Spinal cord (tissue), 10 donors: Measurements from ENCODE around the gene KCNJ1. TPM values are rescaled to one million over a fixed set of nuclear protein-coding genes. Genes with fewer than 3 reads are reported as not detected.

Source experiments
- DNase-seq, 6 donors: peaks; one replicate each; pipeline versions ENCODE4 v3.0.0 to v3.0.0-alpha.2; 2013 to 2015; ENCODE audit warnings: low spot score in 6 of 6, low read depth in 4 of 6
- H3K27ac ChIP-seq: one replicate; pipeline ENCODE4 v1.5.1; 2013; ENCODE audit warnings: low read depth, low read length, control low read depth
- H3K27me3 ChIP-seq: one replicate; pipeline ENCODE4 v1.6.1; 2013; ENCODE audit warnings: low read length; ENCODE audit not compliant: control insufficient read depth, insufficient read depth
- H3K36me3 ChIP-seq: one replicate; pipeline ENCODE4 v1.6.1; 2013; ENCODE audit warnings: low read length; ENCODE audit not compliant: control insufficient read depth, insufficient read depth
- H3K4me1 ChIP-seq: one replicate; pipeline ENCODE4 v1.6.1; 2013; ENCODE audit warnings: low read length; ENCODE audit not compliant: control insufficient read depth, insufficient read depth
- H3K4me3 ChIP-seq: one replicate; pipeline ENCODE4 v1.5.1; 2013; ENCODE audit warnings: low read depth, low read length, control low read depth
- H3K9me3 ChIP-seq: one replicate; pipeline ENCODE4 v1.6.1; 2013; ENCODE audit warnings: low read length; ENCODE audit not compliant: control insufficient read depth, insufficient read depth
- WGBS: methylation state at CpG from one replicate; pipeline ENCODE4 v1.1.5; 2013; ENCODE audit warnings: missing lambda C conversion rate; ENCODE audit not compliant: insufficient coverage; 5-methylcytosine and 5-hydroxymethylcytosine counted together
- polyA plus RNA-seq, 2 donors: library from polyadenylated mRNA; unstranded; fragments of 120-200 nt; gene quantifications; one replicate each; pipeline ENCODE4 v1.2.1, GENCODE V29; 2013; ENCODE audit not compliant: insufficient read length in 2 of 2
- total RNA-seq, 2 donors: library from RNA; depleted of rRNA in 1 of 2; stranded (reverse); fragments of 120-200 nt in 1 of 2; fragments of >200 nt in 1 of 2; gene quantifications; one replicate each; pipeline versions ENCODE4 v1.2.3 to v1.2.4, GENCODE V29; 2013 to 2014
- donor health status: healthy.

Gene KCNJ1
- total and polyA plus RNA-seq, 4 donors, result 0.06 to 0.50 (median 0.43) TPM; not detected in 1

DNA sequence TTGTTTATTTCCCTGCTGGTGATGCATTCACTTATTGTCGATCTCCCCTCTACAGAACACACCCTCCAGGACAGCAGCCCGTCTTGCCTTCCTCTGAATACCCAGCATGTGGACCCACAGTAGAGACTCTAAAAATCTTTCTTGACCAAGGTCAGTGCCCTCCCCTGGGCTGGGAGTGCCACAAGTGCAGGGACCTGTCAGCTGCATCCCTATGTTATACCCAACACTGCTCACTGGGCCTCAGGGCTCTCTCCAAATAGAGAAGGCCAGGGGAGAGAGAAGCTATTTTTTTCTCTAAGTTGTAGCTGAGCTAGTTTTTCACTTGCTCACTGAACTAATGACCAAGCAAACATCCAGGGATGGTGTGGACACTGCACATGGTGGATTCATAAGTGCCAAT is 9.8 kb downstream of the KCNJ1 start:
- DNase-seq, result no peak
- H3K9me3 ChIP-seq, result no peaks in the 10 kb centered on the region
- 86% methylated on average over 2 of the region's 2 CpGs for WGBS
- H3K27me3 ChIP-seq, result no peaks in the 10 kb centered on the region
- H3K4me1 ChIP-seq, result peaks cover 12% of the 10 kb centered on the region
- no peak overlapping the region for H3K27ac ChIP-seq
- H3K4me3 ChIP-seq, result no peak overlapping the region
- H3K36me3 ChIP-seq, result no peaks in the 10 kb centered on the region

DNA sequence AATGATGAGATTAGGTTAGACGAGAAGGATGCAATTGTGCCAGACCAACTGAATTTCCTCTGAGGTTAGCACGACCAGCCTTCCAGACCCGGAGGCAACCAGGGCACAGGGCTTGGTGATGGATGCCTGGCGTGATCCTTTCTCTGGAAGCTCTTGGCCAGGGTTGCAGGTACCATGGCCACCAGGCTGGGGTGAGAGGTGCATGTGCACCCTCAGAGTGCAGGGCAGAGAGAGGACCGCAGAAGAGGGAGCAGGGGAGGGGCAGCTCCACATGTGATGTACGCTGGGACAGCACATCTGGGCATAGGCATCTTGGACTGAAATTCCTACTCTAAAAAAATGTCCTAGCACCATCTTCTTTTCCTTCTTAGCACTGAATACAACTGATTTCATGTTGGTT is 10.9 kb downstream of the KCNJ1 start:
- Histone ChIP-seq H3K27me3 (no peaks in the 10 kb centered on the region), H3K27ac (no peak overlapping the region), H3K36me3 (no peaks in the 10 kb centered on the region), H3K9me3 (no peaks in the 10 kb centered on the region), H3K4me3 (no peak overlapping the region), H3K4me1 (peaks cover 12% of the 10 kb centered on the region)
- no peak for DNase-seq
- 89% methylated on average over 5 of the region's 6 CpGs for WGBS

DNA sequence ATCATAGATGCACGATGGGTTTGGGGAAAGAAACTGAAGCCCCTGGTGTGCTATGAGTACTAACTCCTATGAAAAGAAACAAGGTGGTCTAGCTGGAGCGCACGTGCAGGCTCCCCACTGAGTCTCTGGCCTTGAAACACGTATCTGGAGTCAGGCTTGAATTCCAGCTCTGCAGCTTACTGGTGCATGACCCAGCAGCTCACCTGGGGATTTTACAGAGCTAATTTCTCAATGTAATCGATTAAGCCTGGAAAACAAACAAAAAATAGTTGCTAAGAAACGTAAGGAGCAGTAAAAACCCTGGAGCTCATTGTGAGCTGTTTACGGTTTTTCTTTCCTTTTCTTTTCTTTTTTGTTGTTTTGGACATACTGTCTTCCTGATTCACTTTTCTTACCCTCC is 12.3 kb downstream of the KCNJ1 start:
- DNase-seq, result peak in 1 of 6 donors; percentile 64
- Histone ChIP-seq H3K4me1 (peaks cover 5% of the 10 kb centered on the region), H3K4me3 (no peak overlapping the region), H3K36me3 (no peaks in the 10 kb centered on the region), H3K27me3 (no peaks in the 10 kb centered on the region), H3K9me3 (no peaks in the 10 kb centered on the region), H3K27ac (no peak overlapping the region)
- 67% methylated on average over 6 of the region's 7 CpGs for WGBS

DNA sequence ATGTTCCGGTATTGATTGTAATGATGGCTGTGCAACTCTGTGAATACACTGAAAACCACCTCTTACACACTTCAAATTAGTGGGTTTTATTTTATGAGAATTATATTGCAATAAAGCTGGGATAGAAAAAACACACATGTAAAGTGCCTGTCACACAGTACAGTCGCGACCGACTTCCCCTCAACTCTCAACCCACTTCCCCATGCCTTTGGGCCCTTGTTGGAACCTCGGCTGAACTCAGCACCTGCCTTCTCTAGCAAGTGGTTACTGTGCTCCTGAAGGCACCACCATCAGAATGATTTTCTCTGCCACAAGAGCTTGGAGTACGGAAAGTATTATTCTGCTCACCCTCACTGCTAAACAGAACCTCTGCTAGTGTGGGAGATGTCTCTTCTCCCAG is 13.5 kb downstream of the KCNJ1 start:
- no peaks in the 10 kb centered on the region for H3K27me3 ChIP-seq
- no peaks in the 10 kb centered on the region for H3K36me3 ChIP-seq
- H3K4me3 ChIP-seq, result no peak overlapping the region
- WGBS, result 94% methylated on average over 3 of the region's 6 CpGs
- DNase-seq, result no peak
- H3K4me1 ChIP-seq, result no peaks in the 10 kb centered on the region
- no peaks in the 10 kb centered on the region for H3K9me3 ChIP-seq
- no peak overlapping the region for H3K27ac ChIP-seq

DNA sequence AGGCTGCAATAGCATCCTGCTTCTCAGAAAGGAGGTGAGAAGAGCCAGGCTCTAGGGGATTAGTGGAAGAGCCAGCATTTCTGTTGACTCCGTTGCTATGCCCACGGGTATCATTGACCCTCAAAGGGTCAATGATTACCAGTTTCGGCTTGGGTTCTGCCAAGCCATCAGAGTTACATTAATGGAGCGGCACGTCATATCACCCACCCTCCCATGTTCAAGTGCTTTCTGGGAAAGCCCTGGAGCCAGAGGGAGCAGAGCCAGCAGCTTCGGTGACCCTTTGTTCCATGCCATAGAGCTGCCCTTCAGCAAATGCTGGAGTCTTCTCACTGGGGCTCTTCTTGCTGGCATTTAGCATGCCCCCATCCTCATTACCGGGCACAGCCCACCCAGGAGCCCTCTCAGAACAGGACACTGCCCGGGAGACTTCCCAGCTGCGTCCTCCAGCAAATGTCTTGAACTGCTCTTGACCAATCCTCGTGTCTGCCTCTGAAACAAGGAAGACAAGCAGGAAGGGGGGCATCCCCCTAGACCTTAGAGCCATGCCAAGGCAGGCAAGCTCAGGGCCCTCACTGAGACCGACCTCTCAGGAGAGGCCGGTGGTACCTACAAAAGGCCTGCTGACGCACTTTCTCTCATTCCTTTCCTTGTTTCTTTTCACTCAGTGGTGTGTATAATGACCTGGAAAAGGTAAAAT is 14.6 kb downstream of the KCNJ1 start:
- Histone ChIP-seq H3K27ac (no peak overlapping the region), H3K4me3 (no peak overlapping the region), H3K9me3 (no peaks in the 10 kb centered on the region), H3K27me3 (no peaks in the 10 kb centered on the region), H3K4me1 (no peaks in the 10 kb centered on the region), H3K36me3 (no peaks in the 10 kb centered on the region)
- DNase-seq, result no peak
- 88% methylated on average over 10 of the region's 13 CpGs for WGBS

DNA sequence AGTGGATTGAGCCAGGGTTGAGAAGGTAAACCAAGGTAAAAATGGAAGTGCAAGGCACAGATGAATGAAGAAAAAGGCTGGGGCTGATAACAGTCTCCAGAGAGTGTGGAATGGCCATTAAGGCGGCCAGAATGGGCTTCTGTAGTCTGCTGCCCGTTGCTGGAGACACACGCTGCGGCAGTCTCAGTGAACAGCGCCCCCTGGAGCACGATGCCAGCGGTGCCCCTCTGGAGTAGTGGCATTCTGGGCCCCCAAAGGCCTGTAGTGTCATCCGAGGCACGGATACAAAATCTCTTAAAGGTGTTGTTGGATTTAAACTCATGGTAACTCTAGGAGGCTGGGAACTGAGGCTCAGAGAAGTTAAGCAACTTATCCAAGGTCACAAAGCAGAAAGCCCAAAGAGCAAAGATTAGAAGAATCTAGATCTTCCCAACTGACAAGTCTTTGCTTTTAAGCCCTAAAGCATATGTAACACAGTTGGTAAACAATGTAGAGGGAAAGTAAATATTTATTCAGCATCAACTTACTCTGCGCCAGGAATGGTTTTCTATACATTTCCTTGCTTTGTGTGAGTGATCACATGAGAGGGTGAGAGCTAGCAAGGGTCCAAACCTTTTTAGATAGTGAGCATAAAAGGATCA is 18.2 kb downstream of the KCNJ1 start:
- WGBS, result 9% methylated on average over 9 of the region's 10 CpGs
- H3K4me3 ChIP-seq, result no peak overlapping the region
- H3K27me3 ChIP-seq, result no peaks in the 10 kb centered on the region
- DNase-seq, result no peak
- H3K4me1 ChIP-seq, result no peaks in the 10 kb centered on the region
- no peaks in the 10 kb centered on the region for H3K9me3 ChIP-seq
- H3K36me3 ChIP-seq, result no peaks in the 10 kb centered on the region
- no peak overlapping the region for H3K27ac ChIP-seq

DNA sequence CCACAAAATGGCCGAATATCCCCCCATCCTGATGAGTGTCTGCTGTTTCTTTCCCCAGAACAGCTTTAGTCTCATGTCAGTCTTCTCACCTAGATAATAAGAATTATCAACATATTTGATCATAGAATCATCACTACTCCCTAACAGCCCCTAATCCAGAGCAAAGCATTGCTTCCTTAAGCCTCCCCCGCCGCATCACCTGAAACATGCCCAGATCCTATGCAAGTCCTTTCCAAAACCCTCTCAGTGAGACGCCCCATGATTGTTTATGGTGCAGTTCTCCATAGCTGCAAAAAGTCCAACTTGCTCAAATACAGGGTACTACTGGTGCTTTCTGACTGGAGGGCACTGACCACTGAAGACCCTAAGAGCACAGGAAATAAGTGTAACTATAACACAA is 20.1 kb downstream of the KCNJ1 start:
- Histone ChIP-seq H3K36me3 (no peaks in the 10 kb centered on the region), H3K9me3 (no peaks in the 10 kb centered on the region), H3K27me3 (no peaks in the 10 kb centered on the region), H3K27ac (no peak overlapping the region), H3K4me3 (no peak overlapping the region), H3K4me1 (no peaks in the 10 kb centered on the region)
- no peak for DNase-seq
- 88% methylated on average over 4 of the region's 4 CpGs for WGBS

DNA sequence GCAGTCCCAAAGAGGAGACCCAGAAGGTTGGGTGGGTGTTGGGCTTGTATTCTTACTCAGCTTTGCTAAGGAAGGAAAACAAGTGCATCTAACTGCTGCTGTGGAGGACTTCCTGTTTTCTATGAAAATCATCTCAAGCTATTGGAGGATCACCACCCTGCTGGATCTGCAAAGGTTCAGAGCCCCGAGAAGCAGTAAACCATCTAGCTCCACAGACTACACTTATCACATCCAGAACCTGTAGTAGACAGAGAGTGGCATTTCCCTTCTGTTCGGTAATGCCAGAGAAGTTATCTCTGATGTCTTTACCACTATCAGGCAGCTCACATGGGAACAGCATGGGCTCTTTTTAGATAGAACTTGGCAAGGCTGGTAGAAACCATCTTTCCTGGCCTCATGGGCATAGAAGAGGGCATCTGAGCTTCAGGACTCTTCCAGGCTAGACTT is 21.7 kb downstream of the KCNJ1 start:
- 100% methylated on average over 1 of the region's 2 CpGs for WGBS
- H3K36me3 ChIP-seq, result no peaks in the 10 kb centered on the region
- DNase-seq, result no peak
- H3K9me3 ChIP-seq, result no peaks in the 10 kb centered on the region
- no peaks in the 10 kb centered on the region for H3K4me1 ChIP-seq
- no peaks in the 10 kb centered on the region for H3K27me3 ChIP-seq
- no peak overlapping the region for H3K27ac ChIP-seq
- H3K4me3 ChIP-seq, result no peak overlapping the region

DNA sequence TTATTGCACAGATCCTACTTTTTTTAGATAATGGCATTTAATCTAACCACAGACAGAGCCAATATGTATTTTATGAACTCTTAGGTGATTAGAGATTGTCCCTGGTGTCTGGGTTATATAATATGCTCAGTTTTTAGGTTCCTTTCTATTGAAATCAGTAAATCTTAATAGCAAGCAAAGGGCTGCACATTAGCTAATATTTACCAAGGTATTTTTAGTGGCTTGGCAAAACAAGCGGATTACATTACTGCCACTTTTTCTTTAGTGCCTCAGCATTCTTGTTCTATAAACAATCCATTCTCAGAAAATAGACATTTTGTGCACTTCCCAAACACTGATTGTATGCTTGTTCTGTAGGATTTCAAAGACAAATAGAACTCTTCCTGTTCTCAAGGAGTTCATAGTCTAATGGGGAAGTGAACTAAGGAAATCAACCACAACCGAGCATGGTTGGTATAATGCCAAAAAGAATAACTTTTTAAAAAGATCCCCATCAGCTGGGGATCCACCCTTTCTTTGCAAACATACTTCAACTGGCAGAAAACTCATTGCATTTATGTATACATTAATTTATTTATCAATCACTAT is 23.8 kb downstream of the KCNJ1 start:
- Histone ChIP-seq H3K27me3 (no peaks in the 10 kb centered on the region), H3K4me1 (no peaks in the 10 kb centered on the region), H3K4me3 (no peak overlapping the region), H3K9me3 (no peaks in the 10 kb centered on the region), H3K36me3 (no peaks in the 10 kb centered on the region), H3K27ac (no peak overlapping the region)
- no CpG with 5 or more reads among the region's 2 CpGs for WGBS
- no peak for DNase-seq
